HG03558 (cell line): ENCODE measurements around the gene FBXO33.
A peak's percentile ranks its signal among the peaks of the same experiment; 100 is the strongest.

Source experiments
- ATAC-seq: cut with Tn5 transposase; IDR thresholded peaks from one replicate; pipeline ENCODE4 v1.9.1; 2021; ENCODE audit warnings: moderate number of reproducible peaks; ENCODE audit not compliant: unreplicated experiment; ENCODE audit errors: extremely low read depth

Gene FBXO33

DNA sequence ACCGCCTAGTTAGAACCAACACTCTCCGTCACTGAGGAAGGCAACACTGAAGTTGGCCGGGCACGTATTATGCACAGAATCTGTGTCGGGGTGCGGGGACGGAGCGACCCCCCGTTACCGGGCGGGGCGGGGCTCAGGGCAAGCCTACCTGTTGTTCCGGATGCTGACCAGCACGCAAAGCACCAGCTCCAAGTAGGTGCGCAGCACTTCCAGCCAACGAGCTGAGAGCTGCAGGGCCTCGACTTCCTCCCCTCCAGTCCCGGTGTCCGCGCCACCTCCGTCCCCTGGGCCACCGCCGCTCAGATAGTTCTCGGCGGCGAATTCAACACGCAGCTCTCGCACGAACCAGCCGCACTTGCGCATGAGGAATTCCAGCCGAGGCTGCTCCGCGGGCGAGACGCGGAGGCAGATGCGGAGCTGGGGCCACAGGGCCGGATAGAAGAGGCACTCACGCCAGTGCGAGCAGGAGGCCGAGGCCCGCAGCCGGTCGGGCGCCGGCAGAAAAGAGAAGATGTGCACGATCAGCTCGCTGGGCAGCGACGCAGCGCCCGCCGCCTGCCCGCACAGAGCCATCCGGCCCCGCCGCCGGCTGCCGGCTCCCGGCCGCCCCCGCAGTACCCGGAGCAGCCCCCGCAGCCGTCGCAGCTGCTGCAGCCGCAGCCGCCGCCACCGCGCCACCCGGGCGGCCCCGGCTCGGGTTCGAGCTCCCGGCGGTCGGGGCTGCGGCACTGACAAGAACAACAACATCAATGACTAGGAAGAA, 636 bp downstream of the FBXO33 start:
- peak; percentile 1 for ATAC-seq

DNA sequence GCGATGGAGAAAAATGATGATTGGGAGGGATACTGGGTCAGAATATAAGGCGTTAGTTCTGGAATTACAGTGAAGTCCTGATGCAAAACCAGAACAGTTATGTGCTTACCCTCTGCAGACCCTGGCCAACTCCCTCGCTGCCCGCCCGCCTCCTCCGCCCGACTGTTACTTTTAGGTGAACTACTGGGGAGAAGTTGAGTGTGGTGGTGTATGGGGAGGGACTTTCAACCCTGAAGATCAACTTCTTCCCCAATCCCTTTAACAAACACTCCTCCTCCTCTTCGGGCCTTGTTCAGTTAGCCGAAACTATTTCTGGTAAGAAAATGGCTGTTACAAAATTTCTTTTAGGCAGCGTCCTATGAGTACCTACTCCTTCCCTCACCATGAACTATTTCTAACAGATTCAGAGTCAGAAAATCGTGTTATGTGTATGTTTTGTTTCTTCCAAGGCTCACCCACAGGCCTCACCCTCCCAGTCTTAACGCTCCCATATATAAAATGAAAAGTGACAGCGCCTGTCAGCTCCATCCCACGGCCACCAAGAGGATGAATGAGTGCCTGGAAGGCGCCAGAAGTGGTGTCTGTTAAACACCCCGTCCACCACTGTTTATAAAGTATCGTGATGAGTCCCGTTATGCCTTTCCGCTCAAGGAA, 1.3 kb downstream of the FBXO33 start:
- ATAC-seq: peak; percentile 0

DNA sequence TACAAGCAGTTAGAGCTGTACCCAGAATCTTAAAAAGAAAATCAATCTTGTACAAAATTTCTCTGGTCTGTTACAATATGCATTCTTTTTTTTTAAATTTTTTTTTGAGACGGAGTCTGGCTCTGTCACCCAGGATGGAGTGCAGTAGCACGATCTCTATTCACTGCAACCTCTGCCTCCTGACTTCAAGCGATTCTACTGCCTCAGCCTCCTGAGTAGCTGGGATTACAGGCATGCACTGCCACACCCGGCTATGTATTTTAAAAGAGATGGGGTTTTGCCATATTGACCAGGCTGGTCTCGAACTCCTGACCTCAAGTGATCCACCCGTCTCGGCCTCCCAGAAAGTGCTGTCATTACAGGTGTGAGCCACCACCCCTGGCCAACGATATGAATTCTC, 4.1 kb downstream of the FBXO33 start:
- ATAC-seq: no peak

DNA sequence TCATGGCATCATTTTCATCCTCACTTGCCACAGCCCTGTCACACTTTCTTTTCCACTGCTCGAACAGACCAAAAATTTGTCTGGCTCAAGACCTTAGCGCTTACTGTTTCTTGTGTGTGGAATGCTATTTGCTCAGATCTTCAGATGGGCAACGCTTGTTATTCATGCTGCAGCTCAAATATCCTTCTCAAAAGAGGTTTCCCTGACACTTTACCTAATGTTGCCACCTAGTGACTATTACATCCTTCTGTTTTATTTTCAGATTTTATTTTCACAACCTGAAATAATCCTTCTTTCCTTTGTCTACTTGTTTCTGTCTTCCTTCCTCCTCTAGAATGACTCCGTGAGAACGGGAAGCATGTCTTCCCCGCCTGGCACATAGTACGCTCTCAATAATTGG, 5.6 kb downstream of the FBXO33 start:
- no peak for ATAC-seq

DNA sequence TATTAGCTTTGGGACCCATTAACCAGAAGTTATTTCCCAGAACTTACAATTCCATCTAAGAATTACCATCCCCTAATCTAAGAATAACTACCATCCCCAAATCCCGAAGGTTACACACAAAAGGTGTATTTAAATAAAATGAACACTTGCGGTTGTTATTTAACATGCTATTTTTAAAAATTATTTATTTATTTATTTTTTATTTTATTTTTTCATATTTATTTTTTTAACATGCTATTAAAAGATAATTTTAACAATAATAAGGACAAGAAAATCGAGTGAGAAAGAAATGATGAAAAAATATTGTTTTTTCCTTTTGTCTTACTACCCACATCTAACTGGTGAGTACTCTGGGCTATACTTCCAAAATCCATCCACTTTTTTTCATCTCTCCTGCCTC, 6.3 kb downstream of the FBXO33 start:
- no peak for ATAC-seq

DNA sequence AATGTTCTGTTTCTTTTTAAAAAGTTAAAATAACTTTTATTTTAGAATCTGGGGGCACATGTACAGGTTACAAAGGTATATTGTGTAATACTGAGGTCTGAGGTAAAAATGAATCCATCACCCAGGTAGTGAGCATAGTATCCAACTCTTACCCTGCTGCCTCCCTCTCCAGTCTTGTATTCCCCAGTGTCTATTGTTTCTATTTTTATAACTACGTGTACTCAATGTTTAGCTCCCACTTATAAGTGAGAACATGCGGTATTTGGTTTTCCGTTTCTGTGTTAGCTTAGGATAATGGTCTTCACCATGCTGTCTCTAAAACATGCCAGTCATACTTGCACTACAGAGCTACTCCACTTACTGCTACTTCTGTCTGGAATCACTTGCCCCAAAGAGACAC, 8.4 kb downstream of the FBXO33 start:
- no peak for ATAC-seq

DNA sequence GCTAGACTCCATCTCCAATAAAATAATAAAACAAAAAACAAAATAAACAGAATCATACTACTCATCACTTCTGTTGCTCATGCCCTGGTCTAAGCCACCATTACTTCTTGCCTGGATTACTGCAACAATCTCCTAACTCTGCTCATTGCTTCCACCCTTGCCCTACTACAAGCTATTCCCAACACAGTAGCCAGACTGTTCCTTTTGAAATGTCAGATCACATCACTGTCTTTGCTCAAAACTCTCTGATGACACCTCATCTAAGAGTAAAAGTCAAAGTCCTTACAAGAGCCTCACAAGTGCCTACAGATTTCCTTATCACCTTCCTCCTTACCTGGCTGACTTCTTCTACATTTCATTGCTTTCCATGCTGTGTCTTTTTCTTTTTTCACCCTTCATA, 10.0 kb downstream of the FBXO33 start:
- no peak for ATAC-seq

DNA sequence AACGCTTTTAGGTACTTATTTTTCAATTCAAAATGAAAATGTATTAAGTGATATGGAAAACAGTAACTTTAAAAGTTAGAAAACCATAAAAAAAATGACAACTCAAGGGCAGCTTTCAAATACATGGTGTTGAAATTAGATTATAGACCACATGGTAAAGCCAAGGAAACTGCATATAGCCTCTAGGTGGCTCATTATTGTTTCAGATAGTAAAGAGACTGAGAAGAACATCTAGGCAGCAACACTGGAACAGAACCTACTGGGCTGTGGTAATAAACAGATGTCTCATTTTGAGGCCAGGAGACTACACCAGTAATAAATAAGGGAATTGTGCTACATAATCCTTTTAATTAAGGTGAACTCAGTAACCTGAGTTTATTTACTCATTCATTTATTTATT, 13.0 kb downstream of the FBXO33 start:
- no peak for ATAC-seq

DNA sequence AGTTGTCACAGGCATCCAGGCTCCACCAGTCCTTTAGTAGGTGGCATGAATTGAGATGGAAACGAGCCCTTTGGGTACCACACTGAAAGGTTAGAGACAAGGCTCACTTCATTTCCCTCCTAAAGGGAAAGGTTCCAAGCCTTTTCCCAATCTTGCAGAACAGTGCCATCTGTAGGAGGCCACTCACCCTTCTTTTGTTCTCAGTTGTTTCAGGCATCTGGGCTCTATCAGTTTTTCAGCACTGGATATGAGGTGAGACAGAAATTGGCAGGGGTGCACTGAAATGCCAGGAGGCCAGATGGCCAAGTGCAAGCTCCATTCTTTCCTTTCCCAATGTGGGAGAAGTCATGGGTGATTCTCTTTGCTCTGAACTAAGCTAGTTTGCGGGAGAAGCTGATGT, 15.2 kb downstream of the FBXO33 start:
- no peak for ATAC-seq

DNA sequence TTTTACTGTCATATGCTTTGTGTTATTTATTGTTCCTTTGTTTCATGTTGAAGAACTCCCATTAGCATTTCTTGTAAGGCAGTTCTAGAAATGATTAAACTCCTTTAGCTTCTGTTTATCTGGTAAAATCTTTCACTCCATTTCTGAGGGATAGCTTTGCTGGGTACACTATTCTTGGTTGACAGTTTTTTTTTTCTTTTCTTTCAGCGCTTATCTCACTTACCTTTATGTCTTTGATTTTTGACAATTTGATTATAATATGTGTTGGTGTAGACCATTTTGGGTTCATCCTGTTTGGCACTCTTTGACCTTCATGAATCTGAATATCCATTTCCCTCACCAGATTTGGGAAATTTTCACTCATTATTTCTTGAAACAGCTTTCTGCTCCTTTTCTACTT, 16.2 kb downstream of the FBXO33 start:
- ATAC-seq: no peak

DNA sequence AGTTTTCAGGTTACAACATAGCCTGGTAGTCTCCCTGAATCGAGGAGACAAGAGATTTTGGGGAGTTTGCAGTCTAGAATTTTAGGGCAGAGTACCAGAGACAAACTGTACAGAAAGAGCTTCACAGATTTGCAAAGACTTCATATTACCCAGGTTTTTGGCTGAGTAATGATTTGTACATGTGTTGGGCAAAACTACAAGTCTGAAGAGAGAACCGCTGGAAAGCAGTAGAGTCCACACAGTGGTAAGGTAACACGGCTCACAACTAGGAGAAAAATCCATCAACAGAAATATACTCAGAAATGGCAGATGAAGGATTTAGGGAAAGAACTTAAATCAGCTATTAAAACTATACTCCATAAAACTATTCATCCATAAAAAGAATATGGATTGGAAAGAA, 25.7 kb downstream of the FBXO33 start:
- ATAC-seq: no peak

DNA sequence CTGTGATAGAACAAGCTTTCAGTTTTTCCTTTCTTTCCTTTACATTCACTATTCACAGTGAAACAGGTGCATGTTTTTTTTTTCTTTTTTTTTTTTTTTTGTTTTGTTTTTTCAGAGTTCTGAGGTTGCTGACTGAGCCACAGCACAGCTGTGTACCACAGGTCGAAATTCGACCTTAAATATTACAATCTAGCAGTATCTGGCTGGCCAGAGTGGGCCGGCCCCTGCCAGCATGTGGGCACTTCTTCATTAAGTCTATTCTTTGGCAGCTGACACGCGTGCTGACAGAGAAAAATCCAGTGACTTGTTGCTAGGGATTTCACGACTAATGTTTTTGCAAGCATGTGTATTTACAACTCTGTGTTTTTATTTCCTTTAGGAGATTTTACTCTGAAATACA, 33.9 kb downstream of the FBXO33 start:
- no peak for ATAC-seq

DNA sequence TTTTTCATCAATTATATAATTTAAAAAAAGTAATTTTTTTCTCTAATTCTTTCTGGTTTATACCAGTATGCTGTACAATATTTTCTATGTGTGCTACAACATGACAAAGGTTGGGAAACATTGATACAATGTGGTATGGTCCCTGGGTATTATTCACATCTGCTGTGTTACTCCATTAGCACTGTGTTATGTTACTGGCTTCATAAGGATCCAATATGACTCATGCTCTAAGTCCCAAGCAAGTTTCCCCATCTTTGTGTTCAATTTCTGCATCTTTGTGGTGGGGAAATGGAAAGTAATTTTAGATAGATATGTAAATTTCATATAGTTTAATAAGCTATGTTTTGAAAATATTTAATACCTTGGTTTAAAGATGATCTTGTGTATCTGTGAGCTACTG, 35.8 kb downstream of the FBXO33 start:
- no peak for ATAC-seq

DNA sequence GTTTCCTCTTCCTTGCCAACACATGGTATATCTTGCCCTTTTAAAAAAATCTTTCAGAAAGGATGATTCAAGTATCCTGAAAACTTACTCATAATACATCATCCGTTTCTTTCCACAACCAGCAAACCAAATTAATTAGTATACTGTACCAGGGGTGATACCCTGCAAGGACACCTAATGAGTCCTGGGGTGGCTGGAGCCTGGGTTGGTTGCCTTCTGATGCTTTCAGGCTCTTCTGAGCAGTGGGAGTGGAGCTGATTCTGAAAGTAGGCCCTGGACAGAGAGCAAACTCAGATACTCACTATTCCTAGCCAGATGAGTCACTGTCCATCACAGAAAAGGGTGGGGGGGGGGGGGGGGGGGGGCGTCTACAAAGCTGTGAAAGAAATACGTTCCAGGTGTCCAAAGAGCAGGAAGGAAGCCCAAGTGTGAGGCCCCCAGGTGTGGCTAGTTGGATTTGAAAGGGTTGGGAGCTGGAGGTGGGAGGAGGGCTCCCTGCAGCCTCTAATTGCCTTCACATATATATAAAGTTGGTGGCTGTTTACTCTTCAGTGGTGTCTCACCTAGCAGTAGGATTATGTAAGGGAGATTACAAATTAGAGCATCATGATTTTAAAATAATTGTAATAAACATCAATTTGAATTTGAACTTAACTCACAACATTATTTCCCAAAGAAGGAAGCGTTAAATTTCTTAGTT, 36.5 kb downstream of the FBXO33 start:
- no peak for ATAC-seq

DNA sequence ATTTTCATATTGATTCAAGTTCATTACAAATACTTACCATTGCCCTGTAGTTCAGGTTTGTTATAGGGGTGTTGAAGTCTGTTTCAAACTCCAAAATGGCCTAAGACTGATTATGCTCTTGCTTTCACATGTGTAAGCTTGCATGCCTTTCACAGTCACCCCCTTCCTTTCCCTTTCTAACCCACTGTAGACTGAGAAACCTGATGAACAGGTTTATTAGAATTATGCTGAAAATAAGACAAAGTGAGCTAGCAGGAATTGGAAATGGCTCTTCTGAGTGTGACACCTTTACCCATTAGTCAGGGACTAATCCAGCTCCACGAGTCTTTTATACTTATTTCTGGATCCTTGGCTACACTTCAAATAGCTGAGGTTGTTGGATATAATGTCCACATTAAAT, 38.9 kb downstream of the FBXO33 start:
- ATAC-seq: no peak

DNA sequence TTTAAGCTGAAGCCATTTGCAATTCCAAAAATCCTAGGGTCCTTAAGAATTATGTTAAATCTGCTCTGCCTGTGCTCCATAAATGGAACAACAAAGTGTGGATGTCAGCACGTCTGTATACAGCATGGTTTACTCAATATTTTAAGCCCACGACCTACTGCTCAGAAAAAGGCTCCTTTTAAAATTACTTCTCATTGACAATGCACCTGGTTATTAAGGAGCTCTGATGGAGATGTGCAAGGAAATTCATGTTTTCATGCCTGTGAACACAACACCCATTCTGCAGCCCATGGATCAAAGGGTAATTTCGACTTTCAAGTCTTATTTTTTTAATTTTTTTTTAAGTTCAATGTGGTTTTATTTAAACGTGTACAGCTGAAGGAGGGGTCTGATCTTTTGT, 48.1 kb downstream of the FBXO33 start:
- no peak for ATAC-seq

DNA sequence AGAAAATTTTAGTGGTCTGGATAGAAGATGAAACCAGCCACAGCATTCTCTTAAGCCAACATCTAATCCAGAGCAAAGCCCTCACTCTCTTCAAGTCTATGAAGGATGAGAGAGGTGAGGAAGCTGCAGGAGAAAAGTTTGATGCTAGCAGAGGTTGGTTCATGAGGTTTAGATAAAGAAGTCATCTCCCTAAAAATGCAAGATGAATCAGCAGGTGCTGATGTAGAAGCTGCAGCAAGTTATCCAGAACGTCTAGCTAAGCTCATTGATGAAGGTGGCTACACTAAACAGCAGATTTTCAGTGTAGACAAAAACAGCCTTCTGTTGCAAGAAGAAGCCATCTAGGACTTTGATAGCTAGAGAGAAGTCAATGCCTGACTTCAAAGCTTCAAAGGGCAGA, 48.5 kb downstream of the FBXO33 start:
- ATAC-seq: no peak

DNA sequence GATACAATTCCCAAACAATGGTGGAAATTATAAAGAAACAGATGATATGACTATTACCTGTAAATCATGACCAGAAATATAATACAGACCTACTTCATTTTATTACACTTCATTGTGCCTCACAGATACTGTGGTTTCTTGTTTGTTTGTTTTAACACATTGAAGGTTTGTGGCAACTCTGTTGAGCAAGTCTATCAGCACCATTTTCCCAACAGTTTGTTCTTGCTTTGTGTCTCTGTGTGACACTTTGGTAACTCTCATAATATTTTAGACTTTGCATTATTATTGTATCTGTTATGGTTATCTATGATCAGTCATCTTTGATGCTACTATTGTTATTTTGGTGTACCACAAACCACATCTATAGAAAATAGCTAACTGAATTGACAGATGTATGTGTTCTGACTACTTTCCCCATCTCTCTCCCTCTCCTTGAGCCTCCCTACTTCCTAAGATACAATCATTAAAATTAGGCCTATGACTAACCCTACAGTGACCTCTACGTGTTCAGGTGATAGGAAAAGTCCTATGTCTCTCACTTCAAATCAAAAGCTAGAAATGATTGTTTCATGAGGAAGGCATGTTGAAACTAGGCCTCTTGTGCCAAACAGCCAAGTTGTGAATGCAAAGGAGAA, 49.1 kb downstream of the FBXO33 start:
- peak; percentile 39 for ATAC-seq

DNA sequence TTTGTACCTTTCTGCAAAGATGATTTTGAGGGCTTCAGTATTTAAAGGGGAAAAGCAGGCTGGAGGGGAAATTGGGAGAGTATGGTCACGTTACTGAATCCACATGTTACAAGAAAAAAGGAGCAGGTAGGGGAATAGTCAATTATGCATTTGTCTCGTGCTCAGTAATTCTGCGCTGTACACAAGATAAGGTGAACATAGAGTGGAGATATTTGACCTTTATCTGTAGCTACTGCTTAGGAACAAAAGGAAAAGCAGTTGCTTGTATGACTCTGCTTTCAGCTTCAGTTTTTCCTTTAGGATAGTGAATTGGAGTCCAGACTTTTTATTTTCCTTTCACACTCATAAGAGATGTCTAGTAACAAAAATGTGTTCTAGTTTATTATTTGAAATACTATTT, 49.8 kb downstream of the FBXO33 start:
- no peak for ATAC-seq

DNA sequence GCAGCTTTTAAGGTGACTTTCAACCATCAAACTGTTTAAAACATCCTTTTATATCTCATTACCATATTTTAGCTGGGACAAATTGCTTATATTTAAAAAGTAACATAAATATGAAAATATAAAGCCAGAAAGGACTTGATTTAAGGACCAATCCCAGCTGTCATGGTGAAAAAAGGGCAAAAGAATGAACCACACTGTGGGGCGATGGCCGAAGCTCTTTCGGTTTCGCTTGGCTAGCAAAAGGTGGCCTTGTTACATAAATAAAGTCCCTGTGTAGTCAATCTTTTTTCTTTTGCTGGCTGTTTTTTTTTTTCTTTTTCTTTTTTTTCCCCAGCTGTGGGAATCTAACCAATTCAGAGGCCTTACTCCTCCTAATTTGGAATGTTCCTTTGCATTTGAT, 50.9 kb downstream of the FBXO33 start:
- ATAC-seq: no peak
